ENCODE measurements around the gene TIMM22. TPM values are rescaled to one million over a fixed set of nuclear protein-coding genes. Genes with fewer than 3 reads are reported as not detected.
"Not testable (repeated sequence)": the region's sequence is repeated elsewhere in the genome, so short reads cannot be mapped to it uniquely, and the experiment has no call there.

The TIMM22 gene
- polyA plus RNA-seq, 4 donors: 6.9 to 9.4 (median 8.0) TPM

DNA sequence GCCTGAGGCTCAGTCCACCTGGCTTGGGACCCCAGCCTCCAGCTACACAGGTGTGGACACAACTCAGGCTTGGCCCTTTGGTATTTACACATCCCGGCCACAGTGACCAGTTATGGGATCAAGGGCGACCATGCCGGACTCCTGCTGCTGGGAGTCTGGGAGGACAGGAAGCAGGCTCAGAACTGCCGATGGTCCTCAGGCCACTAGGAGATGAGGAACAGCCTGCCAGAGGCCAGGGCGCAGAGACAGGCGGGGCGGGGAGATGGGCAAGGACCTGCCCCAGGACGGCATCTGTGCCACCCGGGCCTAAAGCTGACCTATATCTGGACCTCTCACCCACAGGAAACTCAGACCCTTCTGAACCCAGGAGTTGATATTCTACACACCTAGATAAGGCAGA is 29.8 kb upstream of the TIMM22 start:
- 86 to 96% (median 94%) methylated on average over 9 of the region's 9 CpGs for WGBS, 3 donors

DNA sequence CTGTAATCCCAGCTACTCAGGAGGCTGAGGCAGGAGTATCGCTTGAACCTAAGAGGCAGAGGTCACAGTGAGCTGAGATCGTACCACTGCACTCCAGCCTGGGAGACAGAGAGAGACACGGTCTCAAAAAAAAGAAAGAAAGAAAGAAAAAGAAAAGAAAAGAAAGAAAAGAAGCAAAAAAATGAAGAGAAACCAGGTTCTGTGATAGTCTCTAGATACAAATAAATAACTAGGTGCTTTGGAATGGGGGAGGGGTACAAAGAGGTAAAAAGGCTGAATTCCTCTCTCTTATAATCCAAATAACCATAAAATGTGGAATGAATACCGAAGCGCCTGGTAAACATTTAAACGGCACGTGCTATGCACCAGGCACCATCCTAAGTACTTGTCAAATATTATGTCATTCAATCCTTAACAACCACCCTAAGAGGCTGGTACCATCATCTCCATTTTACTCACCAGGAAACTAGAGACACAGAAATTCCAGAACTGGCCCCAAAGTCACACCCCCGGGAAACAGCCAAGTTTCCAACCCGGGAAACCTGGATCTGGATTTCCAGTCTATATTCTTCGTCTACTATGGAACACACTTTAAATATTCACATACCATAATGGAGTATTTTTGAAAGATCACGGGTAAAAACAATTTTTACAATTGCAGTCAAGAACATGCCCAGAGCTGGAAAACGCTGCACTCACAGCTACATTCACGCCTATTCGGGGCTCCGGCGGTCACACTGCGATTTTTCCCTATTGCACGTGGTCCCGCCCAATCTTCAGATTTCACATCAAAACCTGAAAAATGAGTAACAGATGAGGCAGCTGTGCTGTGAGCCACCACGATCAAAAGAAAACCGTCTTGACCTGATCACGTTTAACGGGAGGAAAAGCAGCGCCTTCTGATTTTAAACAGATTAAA is 27.9 kb upstream of the TIMM22 start:
- FAIRE-seq: no peak

More for the DNA sequence above, 29.8 kb upstream of the TIMM22 start:
- peaks cover 0 to 2% (median 0%) of the 10 kb centered on the region in 3 donors for H3K4me1 ChIP-seq (ENCODE audit: control insufficient read depth in 3 of 3, insufficient read depth in 2 of 3, low read depth in 1 of 3, low read length in 2 of 3)
- DNase-seq (no peak), FAIRE-seq (no peak)
- H3K27ac ChIP-seq (ENCODE audit: low read depth in 1 of 3, low read length in 2 of 3): no peak overlapping the region
- peaks cover 0 to 2% of the 10 kb centered on the region in 2 donors for H3K9me3 ChIP-seq (ENCODE audit: control insufficient read depth in 2 of 2, insufficient read depth in 1 of 2, low read depth in 1 of 2, low read length in 1 of 2)
- no peak overlapping the region for H3K4me3 ChIP-seq (ENCODE audit: low read depth in 1 of 3, low read length in 3 of 3)
- H3K36me3 ChIP-seq (ENCODE audit: control insufficient read depth in 3 of 3, insufficient read depth in 2 of 3, low read depth in 1 of 3, low read length in 3 of 3): no peaks in the 10 kb centered on the region
- H3K27me3 ChIP-seq (ENCODE audit: control insufficient read depth in 3 of 3, insufficient read depth in 3 of 3, low read length in 3 of 3): peaks cover 0 to 22% (median 0%) of the 10 kb centered on the region in 3 donors

DNA sequence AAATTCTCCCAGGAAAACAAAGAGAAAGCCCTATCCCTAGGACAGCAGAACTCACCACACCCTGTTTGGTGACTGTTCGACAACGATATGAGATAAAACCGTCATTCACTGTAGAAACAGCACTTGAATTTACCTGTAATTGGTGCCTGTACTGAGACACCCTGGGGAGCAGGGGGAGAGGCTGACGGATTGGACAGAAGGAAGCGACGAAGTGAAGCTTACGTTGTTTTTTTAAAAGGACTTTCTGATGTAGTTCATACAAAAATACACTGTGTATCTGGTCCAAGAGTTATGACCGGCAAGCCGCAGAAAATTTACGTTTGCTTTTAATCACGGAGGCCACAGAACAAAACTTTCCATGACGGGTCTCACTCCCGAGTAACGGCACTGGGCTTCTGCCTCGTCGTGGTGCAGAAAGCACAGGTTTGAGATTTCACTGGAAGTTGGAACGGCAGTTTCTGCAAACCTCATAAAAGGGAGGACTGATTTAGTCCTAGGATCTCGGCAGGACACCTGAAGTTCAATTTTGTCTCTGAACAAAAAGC is 27.0 kb upstream of the TIMM22 start:
- Histone ChIP-seq H3K9me3 (ENCODE audit: control insufficient read depth in 2 of 2, insufficient read depth in 1 of 2, low read depth in 1 of 2, low read length in 1 of 2) (peaks cover 0 to 4% of the 10 kb centered on the region in 2 donors), H3K4me3 (ENCODE audit: low read depth in 1 of 3, low read length in 3 of 3) (no peak overlapping the region), H3K4me1 (ENCODE audit: control insufficient read depth in 3 of 3, insufficient read depth in 2 of 3, low read depth in 1 of 3, low read length in 2 of 3) (peaks cover 0 to 2% (median 0%) of the 10 kb centered on the region in 3 donors), H3K36me3 (ENCODE audit: control insufficient read depth in 3 of 3, insufficient read depth in 2 of 3, low read depth in 1 of 3, low read length in 3 of 3) (peaks cover 0 to 2% (median 0%) of the 10 kb centered on the region in 3 donors), H3K27me3 (ENCODE audit: control insufficient read depth in 3 of 3, insufficient read depth in 3 of 3, low read length in 3 of 3) (peaks cover 0 to 22% (median 0%) of the 10 kb centered on the region in 3 donors), H3K27ac (ENCODE audit: low read depth in 1 of 3, low read length in 2 of 3) (peak overlapping the region in 1 of 3 donors; percentile 57)
- FAIRE-seq (no peak), DNase-seq (no peak)
- WGBS, 3 donors: 19 to 32% (median 29%) methylated on average over 18 of the region's 18 CpGs

More for the DNA sequence above, 27.9 kb upstream of the TIMM22 start:
- peak overlapping the region in 1 of 3 donors; percentile 57 for H3K27ac ChIP-seq (ENCODE audit: low read depth in 1 of 3, low read length in 2 of 3)
- H3K27me3 ChIP-seq (ENCODE audit: control insufficient read depth in 3 of 3, insufficient read depth in 3 of 3, low read length in 3 of 3): peaks cover 0 to 22% (median 0%) of the 10 kb centered on the region in 3 donors
- peaks cover 0 to 2% (median 0%) of the 10 kb centered on the region in 3 donors for H3K4me1 ChIP-seq (ENCODE audit: control insufficient read depth in 3 of 3, insufficient read depth in 2 of 3, low read depth in 1 of 3, low read length in 2 of 3)
- H3K4me3 ChIP-seq (ENCODE audit: low read depth in 1 of 3, low read length in 3 of 3): no peak overlapping the region
- H3K9me3 ChIP-seq (ENCODE audit: control insufficient read depth in 2 of 2, insufficient read depth in 1 of 2, low read depth in 1 of 2, low read length in 1 of 2): peaks cover 0 to 4% of the 10 kb centered on the region in 2 donors
- 55 to 69% (median 58%) methylated on average over 24 of the region's 24 CpGs for WGBS, 3 donors
- peaks cover 0 to 2% (median 0%) of the 10 kb centered on the region in 3 donors for H3K36me3 ChIP-seq (ENCODE audit: control insufficient read depth in 3 of 3, insufficient read depth in 2 of 3, low read depth in 1 of 3, low read length in 3 of 3)
- no peak for DNase-seq

- 39 to 54% (median 42%) methylated on average over 9 of the region's 9 CpGs for WGBS, 3 donors
These were observed 26.6 kb upstream of the TIMM22 start for GRCh38 chr17:970364-970763.

GRCh38 chr17:971861-972260 is 25.1 kb upstream of the TIMM22 start:
- not testable (repeated sequence) for H3K4me1 ChIP-seq (ENCODE audit: control insufficient read depth in 3 of 3, insufficient read depth in 2 of 3, low read depth in 1 of 3, low read length in 2 of 3); H3K27ac ChIP-seq (ENCODE audit: low read depth in 1 of 3, low read length in 2 of 3); DNase-seq; H3K4me3 ChIP-seq (ENCODE audit: low read depth in 1 of 3, low read length in 3 of 3); H3K9me3 ChIP-seq (ENCODE audit: control insufficient read depth in 2 of 2, insufficient read depth in 1 of 2, low read depth in 1 of 2, low read length in 1 of 2); H3K36me3 ChIP-seq (ENCODE audit: control insufficient read depth in 3 of 3, insufficient read depth in 2 of 3, low read depth in 1 of 3, low read length in 3 of 3); FAIRE-seq
- 82 to 92% (median 87%) methylated on average over 14 of the region's 14 CpGs for WGBS, 3 donors
- H3K27me3 ChIP-seq (ENCODE audit: control insufficient read depth in 3 of 3, insufficient read depth in 3 of 3, low read length in 3 of 3): peaks cover 0 to 29% (median 3%) of the 10 kb centered on the region in 3 donors

More at GRCh38 chr17:970364-970763, 26.6 kb upstream of the TIMM22 start:
- peak overlapping the region in 1 of 3 donors; percentile 57 for H3K27ac ChIP-seq (ENCODE audit: low read depth in 1 of 3, low read length in 2 of 3)
- DNase-seq (no peak), FAIRE-seq (no peak)
- H3K36me3 ChIP-seq (ENCODE audit: control insufficient read depth in 3 of 3, insufficient read depth in 2 of 3, low read depth in 1 of 3, low read length in 3 of 3): peaks cover 0 to 2% (median 0%) of the 10 kb centered on the region in 3 donors
- peaks cover 0 to 2% (median 0%) of the 10 kb centered on the region in 3 donors for H3K4me1 ChIP-seq (ENCODE audit: control insufficient read depth in 3 of 3, insufficient read depth in 2 of 3, low read depth in 1 of 3, low read length in 2 of 3)
- H3K9me3 ChIP-seq (ENCODE audit: control insufficient read depth in 2 of 2, insufficient read depth in 1 of 2, low read depth in 1 of 2, low read length in 1 of 2): peaks cover 0 to 4% of the 10 kb centered on the region in 2 donors
- peaks cover 0 to 24% (median under 1%) of the 10 kb centered on the region in 3 donors for H3K27me3 ChIP-seq (ENCODE audit: control insufficient read depth in 3 of 3, insufficient read depth in 3 of 3, low read length in 3 of 3)
- H3K4me3 ChIP-seq (ENCODE audit: low read depth in 1 of 3, low read length in 3 of 3): no peak overlapping the region

DNA sequence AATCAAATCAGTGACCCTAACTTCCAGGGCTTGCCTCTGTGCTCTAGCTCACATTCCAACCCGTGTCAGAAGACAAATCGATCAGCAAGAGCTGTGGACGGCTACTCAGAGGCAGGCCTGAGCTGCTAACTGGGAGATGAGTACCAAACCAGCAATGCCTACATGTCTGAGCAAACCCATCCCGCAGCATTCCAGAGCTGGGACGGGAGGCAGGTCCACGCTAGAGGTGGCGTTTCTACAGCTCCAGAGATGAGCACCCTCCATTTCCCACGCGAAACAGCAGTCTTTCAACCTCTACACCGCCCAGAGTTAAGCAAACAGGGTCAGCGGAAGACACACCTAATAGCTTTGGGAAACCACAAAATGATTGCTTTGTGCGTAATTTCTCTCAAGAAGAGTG is 23.9 kb upstream of the TIMM22 start:
- Histone ChIP-seq H3K27ac (ENCODE audit: low read depth in 1 of 3, low read length in 2 of 3) (no peak overlapping the region), H3K4me1 (ENCODE audit: control insufficient read depth in 3 of 3, insufficient read depth in 2 of 3, low read depth in 1 of 3, low read length in 2 of 3) (peaks cover 0 to 4% (median 0%) of the 10 kb centered on the region in 3 donors), H3K36me3 (ENCODE audit: control insufficient read depth in 3 of 3, insufficient read depth in 2 of 3, low read depth in 1 of 3, low read length in 3 of 3) (peaks cover 0 to 2% (median 0%) of the 10 kb centered on the region in 3 donors), H3K27me3 (ENCODE audit: control insufficient read depth in 3 of 3, insufficient read depth in 3 of 3, low read length in 3 of 3) (peaks cover 0 to 40% (median 5%) of the 10 kb centered on the region in 3 donors), H3K9me3 (ENCODE audit: control insufficient read depth in 2 of 2, insufficient read depth in 1 of 2, low read depth in 1 of 2, low read length in 1 of 2) (peaks cover 0 to 4% of the 10 kb centered on the region in 2 donors), H3K4me3 (ENCODE audit: low read depth in 1 of 3, low read length in 3 of 3) (no peak overlapping the region)
- DNase-seq: no peak
- FAIRE-seq: no peak
- WGBS, 3 donors: 67 to 77% (median 68%) methylated on average over 12 of the region's 12 CpGs

DNA sequence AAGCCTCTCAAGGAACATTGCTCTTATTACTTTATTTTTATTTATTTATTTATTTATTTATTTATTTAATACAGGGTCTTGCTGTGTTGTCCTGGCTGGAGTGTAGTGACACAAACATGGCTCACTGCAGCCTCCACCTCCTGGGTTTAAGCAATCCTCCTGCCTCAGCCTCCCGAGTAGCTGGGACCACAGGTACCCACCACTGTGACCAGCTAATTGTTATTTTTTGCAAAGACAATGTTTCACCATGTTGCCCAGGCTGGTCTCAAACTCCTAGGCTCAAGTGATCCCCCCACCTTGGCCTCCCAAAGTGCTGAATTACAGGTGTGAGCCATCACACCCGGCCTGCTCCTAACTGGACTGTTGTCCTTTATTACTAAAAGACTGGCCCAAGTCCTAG is 22.2 kb upstream of the TIMM22 start:
- H3K36me3 ChIP-seq (ENCODE audit: control insufficient read depth in 3 of 3, insufficient read depth in 2 of 3, low read depth in 1 of 3, low read length in 3 of 3); H3K4me3 ChIP-seq (ENCODE audit: low read depth in 1 of 3, low read length in 3 of 3); DNase-seq; H3K27ac ChIP-seq (ENCODE audit: low read depth in 1 of 3, low read length in 2 of 3); H3K9me3 ChIP-seq (ENCODE audit: control insufficient read depth in 2 of 2, insufficient read depth in 1 of 2, low read depth in 1 of 2, low read length in 1 of 2); H3K4me1 ChIP-seq (ENCODE audit: control insufficient read depth in 3 of 3, insufficient read depth in 2 of 3, low read depth in 1 of 3, low read length in 2 of 3); FAIRE-seq: not testable (repeated sequence)
- WGBS, 3 donors: 67 to 84% (median 82%) methylated on average over 2 of the region's 2 CpGs
- peaks cover 0 to 39% (median 5%) of the 10 kb centered on the region in 3 donors for H3K27me3 ChIP-seq (ENCODE audit: control insufficient read depth in 3 of 3, insufficient read depth in 3 of 3, low read length in 3 of 3)

DNA sequence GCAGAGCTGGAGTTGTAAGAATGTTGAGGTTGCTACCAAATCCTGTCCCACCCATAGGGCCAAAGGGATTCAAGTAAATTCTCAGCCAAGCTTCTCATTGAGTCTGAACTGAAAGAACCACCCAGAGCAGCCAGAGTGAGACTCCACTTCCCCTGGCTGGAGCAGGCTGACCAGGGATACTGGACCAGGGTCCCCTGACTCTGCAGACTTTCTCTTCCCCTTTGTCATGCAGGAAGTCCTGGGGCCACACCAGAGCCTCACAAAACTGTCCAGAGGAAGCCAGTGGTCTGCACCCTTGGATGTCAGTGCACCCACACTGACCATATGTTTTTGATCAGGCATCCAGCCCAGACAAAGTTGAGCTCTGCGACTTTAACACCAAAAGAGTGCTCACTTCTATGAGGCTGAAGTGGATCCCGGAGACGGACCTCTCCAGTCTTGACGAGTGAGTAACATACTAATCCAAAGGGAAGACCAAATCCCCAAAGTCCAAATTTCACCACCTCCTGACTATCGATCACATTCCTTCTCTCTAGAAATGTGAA is 21.5 kb upstream of the TIMM22 start:
- no peak for FAIRE-seq

More for the DNA sequence above, 21.5 kb upstream of the TIMM22 start:
- peaks cover 0 to 2% (median 0%) of the 10 kb centered on the region in 3 donors for H3K36me3 ChIP-seq (ENCODE audit: control insufficient read depth in 3 of 3, insufficient read depth in 2 of 3, low read depth in 1 of 3, low read length in 3 of 3)
- DNase-seq: no peak
- 48 to 66% (median 54%) methylated on average over 5 of the region's 5 CpGs for WGBS, 3 donors
- no peak overlapping the region for H3K4me3 ChIP-seq (ENCODE audit: low read depth in 1 of 3, low read length in 3 of 3)
- peaks cover 0 to 8% (median 0%) of the 10 kb centered on the region in 3 donors for H3K4me1 ChIP-seq (ENCODE audit: control insufficient read depth in 3 of 3, insufficient read depth in 2 of 3, low read depth in 1 of 3, low read length in 2 of 3)
- H3K27me3 ChIP-seq (ENCODE audit: control insufficient read depth in 3 of 3, insufficient read depth in 3 of 3, low read length in 3 of 3): peaks cover 0 to 32% (median 5%) of the 10 kb centered on the region in 3 donors
- no peak overlapping the region for H3K27ac ChIP-seq (ENCODE audit: low read depth in 1 of 3, low read length in 2 of 3)
- H3K9me3 ChIP-seq (ENCODE audit: control insufficient read depth in 2 of 2, insufficient read depth in 1 of 2, low read depth in 1 of 2, low read length in 1 of 2): peaks cover 0 to 2% of the 10 kb centered on the region in 2 donors

All from small intestine (tissue), 7 donors.